SK-N-MC (cell line): ENCODE data around the gene AHNAK.

Source experiments
- EZH2 ChIP-seq: fragments of 200-600 bp; sonication (generic); IDR thresholded peaks from one replicate; pipeline ENCODE4 v1.6.1; 2017; ENCODE audit warnings: antibody characterized with exemption
- FOXP2 ChIP-seq: optimal IDR thresholded peaks from 2 replicates; pipeline ENCODE3; 2011; ENCODE audit warnings: mild to moderate bottlenecking, moderate library complexity; ENCODE audit not compliant: insufficient read depth; ENCODE audit errors: extremely low read length, control extremely low read depth
- POLR2AphosphoS5 ChIP-seq: IDR thresholded peaks from 2 replicates; pipeline ENCODE4 v1.6.1; 2012; ENCODE audit warnings: mild to moderate bottlenecking, low read depth, low read length, borderline replicate concordance

DNA sequence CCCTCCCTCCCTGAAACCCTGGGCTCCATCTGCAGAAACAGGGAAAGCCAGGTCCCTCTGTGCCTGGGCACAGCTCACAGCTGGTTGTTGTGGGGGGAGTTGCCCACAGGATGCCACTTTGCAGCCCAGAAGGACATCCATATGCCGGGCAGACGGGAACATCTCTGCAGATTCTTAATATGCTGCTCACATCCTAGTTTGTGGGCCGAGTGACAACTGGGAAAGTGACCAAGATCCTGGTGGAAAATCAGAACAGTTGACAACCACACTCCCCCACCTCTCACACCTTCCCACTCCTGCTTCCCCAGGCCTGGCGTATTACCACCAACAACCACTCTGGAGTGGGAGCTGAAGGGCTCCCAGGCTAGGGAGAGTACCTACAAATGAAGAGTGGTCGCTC is 135.1 kb downstream of the AHNAK start:
- TF ChIP-seq POLR2AphosphoS5 (no peak), EZH2 (no peak), FOXP2 (no peak)
